Panc1 (cell line): ENCODE data around the gene TST. TPM values are rescaled to one million over a fixed set of nuclear protein-coding genes. Genes with fewer than 3 reads are reported as not detected.

ENCODE experiments used
- ATAC-seq: fragments of 200-7000 bp; cut with Tn5 transposase; 2 replicates; pipeline ENCODE4 v1.9.1; 2020; ENCODE audit warnings: mild to moderate bottlenecking, moderate library complexity
- BruUV-seq: library from RNA; stranded (reverse); fragments of 400-500 nt; replicated peaks from 2 replicates; lab custom pipeline; 2021; lab: Mats Ljungman, UMichigan
- CTCF ChIA-PET: fragments of 300-600 bp; sonication (Branson Sonifier 250); formaldehyde crosslinking; loops from one replicate; lab custom pipeline; 2022; ENCODE audit warnings: antibody characterized with exemption; lab: Charles Lee
- POLR2A ChIA-PET: fragments of 300-600 bp; sonication (Branson Sonifier 250); formaldehyde crosslinking; loops from one replicate; lab custom pipeline; 2022; ENCODE audit warnings: antibody characterized with exemption; lab: Charles Lee
- DNase-seq: peaks from one replicate; pipeline ENCODE4 v3.0.0-alpha.2; 2010; ENCODE audit warnings: low read depth, low spot score
- H3K27ac ChIP-seq: 2 replicates; pipeline ENCODE4 v1.5.1; 2011; ENCODE audit warnings: mild to moderate bottlenecking, low read length, inconsistent platforms
- H3K27me3 ChIP-seq: fragments of 200-500 bp; sonication (Bioruptor generic); 2 replicates; pipeline ENCODE4 v1.6.0; 2014; ENCODE audit warnings: low read length, inconsistent platforms; ENCODE audit not compliant: control insufficient read depth, insufficient read depth
- H3K36me3 ChIP-seq: fragments of 200-500 bp; sonication (Bioruptor generic); 2 replicates; pipeline ENCODE4 v1.5.1; 2014; ENCODE audit warnings: inconsistent platforms, mild to moderate bottlenecking, low read length, moderate library complexity; ENCODE audit not compliant: control insufficient read depth, insufficient read depth
- H3K4me1 ChIP-seq: 2 replicates; pipeline ENCODE4 v1.5.1; 2011; ENCODE audit warnings: inconsistent platforms, mild to moderate bottlenecking, low read length, moderate library complexity; ENCODE audit not compliant: control insufficient read depth, insufficient read depth
- H3K4me3 ChIP-seq, 2 experiments: 2 replicates each; pipeline ENCODE4 v1.5.1; 2011 to 2012; ENCODE audit warnings: low read depth in 2 of 2, low read length in 2 of 2, mild to moderate bottlenecking in 2 of 2, inconsistent platforms in 1 of 2, moderate library complexity in 1 of 2
- H3K9me3 ChIP-seq: fragments of 200-500 bp; sonication (Bioruptor generic); 2 replicates; pipeline ENCODE4 v1.5.1; 2014; ENCODE audit warnings: low read depth, mild to moderate bottlenecking, inconsistent platforms, low read length, moderate library complexity; ENCODE audit not compliant: control insufficient read depth, insufficient read depth
- CTCF ChIP-seq: fragments of 450-650 bp; IDR thresholded peaks from 2 replicates; pipeline ENCODE4 v1.5.1; 2017; ENCODE audit warnings: mild to moderate bottlenecking
- POLR2AphosphoS5 ChIP-seq: IDR thresholded peaks from 2 replicates; pipeline ENCODE4 v1.6.1; 2012; ENCODE audit warnings: mild to moderate bottlenecking, low read depth, low read length, moderate library complexity
- REST ChIP-seq, 2 experiments: IDR thresholded peaks; 2 replicates each; pipeline ENCODE4 v1.6.1; 2011 to 2012; ENCODE audit warnings: low read depth in 2 of 2, control low read depth in 1 of 2, low read length in 1 of 2, mild to moderate bottlenecking in 1 of 2, moderate library complexity in 1 of 2; ENCODE audit not compliant: insufficient read depth in 1 of 2
- SIN3A ChIP-seq: IDR thresholded peaks from 2 replicates; pipeline ENCODE4 v1.6.1; 2012; ENCODE audit warnings: low read depth, mild to moderate bottlenecking, low read length, moderate library complexity, borderline replicate concordance; ENCODE audit not compliant: insufficient read depth
- TCF7L2 ChIP-seq: IDR thresholded peaks from 2 replicates; pipeline ENCODE4 v1.6.1; 2011; ENCODE audit warnings: mild to moderate bottlenecking, low read depth, low read length, inconsistent platforms
- in situ Hi-C: cut with HindIII; loops from 2 replicates; pipeline ENCODE4 v1.10.0; 2016; ENCODE audit warnings: low sequenced_read_pairs, low pct_unique_long_range_greater_than_20kb
- intact Hi-C: fragments of 100-400 bp; cut with micrococcal nuclease; formaldehyde crosslinking; loops from one replicate; pipeline ENCODE4 v1.10.0; 2022; ENCODE audit not compliant: unreplicated experiment
- total RNA-seq: library from RNA; stranded (reverse); gene quantifications from one replicate; pipeline ENCODE4 v1.2.1, GENCODE V29; 2021; ENCODE audit not compliant: unreplicated experiment

TST gene
- total RNA-seq, 1 experiment from 2014 or later, result 15.9 TPM

- no TSS peak for BruUV-seq
- CTCF ChIA-PET, result no interaction called here
Observed at GRCh38 chr22:36971341-36972125, 47.7 kb downstream of the TST start.

More at GRCh38 chr22:36971341-36972125, 47.7 kb downstream of the TST start:
- in situ Hi-C loops, result no loop called here
- Histone ChIP-seq H3K4me3 (no peak overlapping the region), H3K36me3 (no peaks in the 10 kb centered on the region), H3K27me3 (no peaks in the 10 kb centered on the region), H3K9me3 (no peaks in the 10 kb centered on the region), H3K27ac (no peak overlapping the region), H3K4me1 (no peaks in the 10 kb centered on the region)
- POLR2A ChIA-PET, result no interaction called here
- DNase-seq (no peak), ATAC-seq (no peak)
- intact Hi-C loops, result no loop called here
- TF ChIP-seq REST (IDR thresholded peaks at IDR 0.05; ENCODE audit: insufficient read depth in 1 of 2, low read depth in 2 of 2, low read length in 1 of 2) (no peak), SIN3A (no peak), CTCF (no peak), TCF7L2 (no peak), POLR2AphosphoS5 (no peak)
